Adrenal gland (tissue), 12 donors: ENCODE results near the gene HOXD13. TPM values are rescaled to one million over a fixed set of nuclear protein-coding genes. Genes with fewer than 3 reads are reported as not detected.
A peak's percentile ranks its signal among the peaks of the same experiment; 100 is the strongest.

Experiments
- DNase-seq, 7 donors: peaks; one replicate each; pipeline ENCODE4 v3.0.0-alpha.2; 2019 to 2020
- H3K27ac ChIP-seq, 5 donors: fragments of 200-600 bp; sonication (generic) in 4 of 5; 1 replicate in 3 of 5; 2 replicates in 2 of 5; pipeline versions ENCODE4 v1.5.1 to v1.8.0; 2016 to 2020; ENCODE audit warnings: mild to moderate bottlenecking in 1 of 5
- H3K27me3 ChIP-seq: fragments of 200-600 bp; 2 replicates; pipeline ENCODE4 v1.8.0; 2021
- H3K36me3 ChIP-seq, 2 donors: fragments of 200-600 bp; replicated peaks in 1 of 2; 1 replicate in 1 of 2; 2 replicates in 1 of 2; pipeline versions ENCODE4 v1.5.1 to v1.8.0; 2018 to 2022
- H3K4me1 ChIP-seq, 2 donors: fragments of 200-600 bp; replicated peaks in 1 of 2; 1 replicate in 1 of 2; 2 replicates in 1 of 2; pipeline versions ENCODE4 v1.5.1 to v1.8.0; 2018 to 2021
- H3K4me3 ChIP-seq, 4 donors: fragments of 200-600 bp; sonication (generic) in 3 of 4; one replicate each; pipeline ENCODE4 v1.5.1; 2016 to 2018
- H3K9me3 ChIP-seq, 3 donors: fragments of 200-600 bp; sonication (generic) in 1 of 3; replicated peaks in 1 of 3; 1 replicate in 2 of 3; 2 replicates in 1 of 3; pipeline versions ENCODE4 v1.5.1 to v1.8.0; 2016 to 2021
- POLR2A ChIP-seq, 2 donors: fragments of 450-650 bp; IDR thresholded peaks; one replicate each; pipeline ENCODE4 v1.6.1; 2017; ENCODE audit warnings: antibody characterized with exemption in 2 of 2, mild to moderate bottlenecking in 2 of 2, moderate library complexity in 1 of 2
- WGBS, 4 donors: extraction: QIAGEN DNeasy Blood & Tissue Kit in 2 of 4; methylation state at CpG; one replicate each; pipeline versions ENCODE4 v1.1.5 to v1.1.7; 2013 to 2017; 5-methylcytosine and 5-hydroxymethylcytosine counted together
- intact Hi-C, 2 donors: fragments of 100-400 bp; cut with DNase I; formaldehyde crosslinking; loops; one replicate each; pipeline versions ENCODE4 v1.14.1 to v1.15.0; 2022 to 2023
- polyA plus RNA-seq, 3 donors: library from polyadenylated mRNA; stranded (reverse); fragments of 200-250 nt in 2 of 3; fragments of 350-450 nt in 1 of 3; fragmentation: Illumina TruSeq in 1 of 3; extraction: RNeasy Lipid Tissue Mini Kit (QIAGEN cat#74804) in 1 of 3; gene quantifications; one replicate each; pipeline ENCODE4 v1.2.3, GENCODE V29; 2013 to 2014
- total RNA-seq, 9 donors: library from RNA; depleted of rRNA in 4 of 9; stranded (reverse); fragments of >200 nt in 4 of 9; fragments of 120-200 nt in 1 of 9; fragmentation: NEBNext Ultra II Directional in 1 of 9; extraction: Animal tissue kit (Norgen Biotek cat#: 25700) in 1 of 9; gene quantifications; one replicate each; pipeline versions ENCODE4 v1.1.0 to v1.2.4, GENCODE V29; 2013 to 2023
- TF ChIP-seq, protein P1 (sequence below), 6 experiments: fragments of 450-650 bp in 4 of 6; fragments of 200-600 bp in 2 of 6; sonication (generic) in 1 of 6; IDR thresholded peaks; 1 replicate in 5 of 6; 2 replicates in 1 of 6; pipeline versions ENCODE4 v1.5.1 to v1.8.0; 2016 to 2021; ENCODE audit warnings: antibody characterized with exemption in 6 of 6, mild to moderate bottlenecking in 2 of 6, moderate library complexity in 1 of 6
- donor health status: healthy with polysubstance abuse.
- donor health status: Bipolar disorder and iron deficiency.
- donor health status: DM: yes; HTN: yes; CAD: no.
- donor health status: DM: no; HTN: no; CAD: no.
- donor health status: DM: no; HTN: no; CAD: no.
- donor health status: DM: yes; HTN: yes; CAD: no.

The HOXD13 gene
- total and polyA plus RNA-seq, 12 donors = not detected

DNA sequence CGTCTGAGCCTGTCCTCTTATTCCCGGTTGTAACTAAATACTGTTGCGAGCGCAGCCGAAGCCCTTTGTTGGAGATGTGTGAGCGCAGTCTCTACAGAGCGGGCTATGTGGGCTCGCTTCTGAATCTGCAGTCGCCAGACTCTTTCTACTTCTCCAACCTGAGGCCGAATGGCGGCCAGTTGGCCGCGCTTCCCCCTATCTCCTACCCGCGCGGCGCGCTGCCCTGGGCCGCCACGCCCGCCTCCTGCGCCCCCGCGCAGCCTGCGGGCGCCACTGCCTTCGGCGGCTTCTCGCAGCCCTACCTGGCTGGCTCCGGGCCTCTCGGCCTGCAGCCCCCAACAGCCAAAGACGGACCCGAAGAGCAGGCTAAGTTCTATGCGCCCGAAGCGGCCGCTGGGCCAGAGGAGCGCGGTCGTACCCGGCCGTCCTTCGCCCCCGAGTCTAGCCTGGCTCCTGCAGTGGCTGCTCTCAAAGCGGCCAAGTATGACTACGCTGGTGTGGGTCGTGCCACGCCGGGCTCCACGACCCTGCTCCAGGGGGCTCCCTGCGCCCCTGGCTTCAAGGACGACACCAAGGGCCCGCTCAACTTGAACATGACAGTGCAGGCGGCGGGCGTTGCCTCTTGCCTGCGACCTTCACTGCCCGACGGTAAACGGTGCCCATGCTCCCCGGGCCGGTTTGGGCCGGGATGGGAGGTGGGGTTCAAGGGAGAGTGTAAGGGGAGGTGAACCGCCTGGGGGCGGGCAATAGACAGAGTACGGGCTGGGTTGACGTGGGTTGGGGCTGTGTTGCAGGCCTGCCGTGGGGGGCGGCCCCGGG lies 7.4 kb downstream of the HOXD13 start, which contains the start of gene HOXD12:
HOXD12 (plus strand) TSS at position 68 of the 819 bp plus-strand sequence; CDS start at position 75, 7 bp downstream.
- Histone ChIP-seq H3K27ac (no peak within 1 kb of the TSS), H3K4me3 (no peak within 1 kb of the TSS), H3K4me1 (peaks cover 7 to 24% of the 10 kb centered on the region in 2 donors), H3K36me3 (no peaks in the 10 kb centered on the region), H3K9me3 (no peaks in the 10 kb centered on the region), H3K27me3 (peaks cover 100% of the 10 kb centered on the region)
- TF ChIP-seq, protein P1, sequence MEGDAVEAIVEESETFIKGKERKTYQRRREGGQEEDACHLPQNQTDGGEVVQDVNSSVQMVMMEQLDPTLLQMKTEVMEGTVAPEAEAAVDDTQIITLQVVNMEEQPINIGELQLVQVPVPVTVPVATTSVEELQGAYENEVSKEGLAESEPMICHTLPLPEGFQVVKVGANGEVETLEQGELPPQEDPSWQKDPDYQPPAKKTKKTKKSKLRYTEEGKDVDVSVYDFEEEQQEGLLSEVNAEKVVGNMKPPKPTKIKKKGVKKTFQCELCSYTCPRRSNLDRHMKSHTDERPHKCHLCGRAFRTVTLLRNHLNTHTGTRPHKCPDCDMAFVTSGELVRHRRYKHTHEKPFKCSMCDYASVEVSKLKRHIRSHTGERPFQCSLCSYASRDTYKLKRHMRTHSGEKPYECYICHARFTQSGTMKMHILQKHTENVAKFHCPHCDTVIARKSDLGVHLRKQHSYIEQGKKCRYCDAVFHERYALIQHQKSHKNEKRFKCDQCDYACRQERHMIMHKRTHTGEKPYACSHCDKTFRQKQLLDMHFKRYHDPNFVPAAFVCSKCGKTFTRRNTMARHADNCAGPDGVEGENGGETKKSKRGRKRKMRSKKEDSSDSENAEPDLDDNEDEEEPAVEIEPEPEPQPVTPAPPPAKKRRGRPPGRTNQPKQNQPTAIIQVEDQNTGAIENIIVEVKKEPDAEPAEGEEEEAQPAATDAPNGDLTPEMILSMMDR (IDR thresholded peaks at IDR 0.05) = no peak
- no peak for TF ChIP-seq POLR2A (IDR thresholded peaks at IDR 0.05)
- WGBS, 4 donors = 4 to 9% (median 7%) methylated on average over 21 to 70 of the region's 70 CpGs
- DNase-seq = peak in 1 of 7 donors; percentile 9
- intact Hi-C loops = loop anchor here in 1 of 2 donors (10.0 kb wide), 1 partner anchor 845 kb away; no protein-coding TSS in a partner anchor

DNA sequence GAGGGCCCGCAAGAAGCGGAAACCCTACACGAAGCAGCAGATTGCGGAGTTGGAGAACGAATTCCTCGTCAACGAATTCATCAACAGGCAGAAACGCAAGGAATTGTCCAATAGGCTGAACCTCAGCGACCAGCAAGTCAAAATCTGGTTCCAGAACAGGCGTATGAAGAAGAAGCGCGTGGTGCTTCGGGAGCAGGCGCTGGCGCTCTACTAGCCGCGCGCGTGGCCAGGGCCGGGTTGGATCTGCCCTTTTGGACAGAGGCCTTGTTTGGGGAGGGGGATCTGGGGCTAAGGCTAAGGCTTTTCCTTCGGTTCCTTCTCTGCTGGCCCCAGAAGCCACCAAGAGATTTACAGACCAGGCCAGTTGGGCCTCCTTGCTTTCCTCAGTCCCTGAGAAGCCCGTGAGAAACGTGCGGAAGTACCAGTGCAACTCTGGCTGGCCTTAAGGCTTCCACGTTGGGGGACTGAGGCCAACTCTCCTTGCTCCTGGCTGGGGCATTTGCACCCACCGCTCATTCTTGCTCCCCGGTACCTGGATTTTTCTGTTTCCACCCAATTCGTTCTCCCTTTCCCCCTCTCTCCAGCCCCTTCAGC lies 8.1 kb downstream of the HOXD13 start:
- peaks cover 100% of the 10 kb centered on the region for H3K27me3 ChIP-seq
- H3K4me3 ChIP-seq = no peak overlapping the region
- TF ChIP-seq POLR2A (IDR thresholded peaks at IDR 0.05) = no peak
- TF ChIP-seq, protein P1 (IDR thresholded peaks at IDR 0.05) = no peak
- H3K36me3 ChIP-seq = no peaks in the 10 kb centered on the region
- 20 to 25% (median 22%) methylated on average over 19 to 28 of the region's 28 CpGs for WGBS, 4 donors
- peaks cover 7 to 24% of the 10 kb centered on the region in 2 donors for H3K4me1 ChIP-seq
- H3K9me3 ChIP-seq = no peaks in the 10 kb centered on the region
- intact Hi-C loops = no loop called here
- no peak overlapping the region for H3K27ac ChIP-seq
- DNase-seq = no peak

DNA sequence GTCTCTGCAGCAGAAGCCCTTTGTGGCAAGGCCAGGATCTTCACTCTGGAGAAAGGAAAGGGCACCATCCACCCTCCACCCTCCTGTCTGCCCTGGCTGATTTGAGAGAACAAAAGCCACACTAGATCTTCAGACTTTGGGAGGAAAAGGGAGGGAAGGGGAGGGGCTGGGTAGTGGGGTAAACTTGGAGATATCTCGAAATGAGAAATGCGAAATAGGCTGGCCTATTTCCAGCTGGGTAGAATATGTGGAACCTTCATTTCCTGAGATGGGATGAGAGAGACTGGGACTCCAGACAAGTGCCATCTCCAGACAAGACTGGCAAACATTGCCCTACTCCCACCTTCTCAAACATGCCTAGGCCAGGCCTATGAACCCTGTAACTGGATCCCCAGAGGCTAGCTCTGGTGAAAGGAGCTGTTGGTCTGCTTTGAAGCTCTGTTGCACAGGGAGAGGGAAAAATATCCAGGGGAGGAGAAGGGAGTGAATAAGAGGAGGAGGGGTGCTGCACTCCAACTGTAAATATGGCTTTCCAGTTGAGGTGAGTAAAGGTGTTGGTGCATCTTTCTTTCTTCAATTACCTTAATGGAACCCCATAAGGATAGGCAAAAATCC lies 8.8 kb downstream of the HOXD13 start:
- Histone ChIP-seq H3K27me3 (peaks cover 99% of the 10 kb centered on the region), H3K27ac (no peak overlapping the region), H3K4me1 (peaks cover 7 to 25% of the 10 kb centered on the region in 2 donors), H3K9me3 (no peaks in the 10 kb centered on the region), H3K36me3 (no peaks in the 10 kb centered on the region), H3K4me3 (no peak overlapping the region)
- TF ChIP-seq POLR2A (IDR thresholded peaks at IDR 0.05) = no peak
- TF ChIP-seq, protein P1 (IDR thresholded peaks at IDR 0.05) = no peak
- WGBS, 4 donors = 26 to 34% (median 30%) methylated on average over 2 of the region's 2 CpGs
- intact Hi-C loops = no loop called here
- DNase-seq = no peak

DNA sequence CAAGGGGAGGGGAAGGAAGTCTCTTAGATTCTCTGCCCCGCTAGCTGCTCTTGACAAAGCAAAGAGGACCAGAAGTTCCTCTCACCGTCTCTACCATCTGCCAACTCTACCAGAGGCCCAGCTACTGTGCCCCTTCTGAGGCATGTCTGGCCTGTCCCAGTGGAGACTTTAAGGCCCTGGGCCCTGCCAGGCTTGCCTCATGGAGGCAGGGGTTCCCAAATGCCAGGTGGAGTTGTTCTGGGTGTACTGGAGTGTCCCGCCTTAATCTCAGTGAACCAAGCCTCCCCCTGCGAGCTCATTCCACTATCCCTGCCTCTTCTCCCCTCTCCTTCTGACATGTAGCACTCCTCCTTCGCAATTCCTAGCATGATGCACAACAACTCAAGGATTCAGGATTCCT lies 9.3 kb downstream of the HOXD13 start:
- intact Hi-C loops = no loop called here
- no peak for DNase-seq

More for the DNA sequence above, 9.3 kb downstream of the HOXD13 start:
- H3K27me3 ChIP-seq = peaks cover 99% of the 10 kb centered on the region
- H3K27ac ChIP-seq = no peak overlapping the region
- H3K9me3 ChIP-seq = no peaks in the 10 kb centered on the region
- 37 to 50% (median 47%) methylated on average over 5 of the region's 5 CpGs for WGBS, 4 donors
- H3K4me1 ChIP-seq = peaks cover 7 to 25% of the 10 kb centered on the region in 2 donors
- TF ChIP-seq, protein P1 (IDR thresholded peaks at IDR 0.05) = no peak
- no peak for TF ChIP-seq POLR2A (IDR thresholded peaks at IDR 0.05)
- H3K4me3 ChIP-seq = no peak overlapping the region
- H3K36me3 ChIP-seq = no peaks in the 10 kb centered on the region
